HG02981 (cell line): ENCODE data around the gene SALL1.

Experiments used
- ATAC-seq: cut with Tn5 transposase; IDR thresholded peaks from one replicate; pipeline ENCODE4 v1.9.1; 2021; ENCODE audit warnings: mild to moderate bottlenecking, moderate library complexity; ENCODE audit not compliant: unreplicated experiment

The SALL1 gene

GRCh38 chr16:51157698-51158097 lies 6.6 kb upstream of the SALL1 start:
- ATAC-seq, result no peak

DNA sequence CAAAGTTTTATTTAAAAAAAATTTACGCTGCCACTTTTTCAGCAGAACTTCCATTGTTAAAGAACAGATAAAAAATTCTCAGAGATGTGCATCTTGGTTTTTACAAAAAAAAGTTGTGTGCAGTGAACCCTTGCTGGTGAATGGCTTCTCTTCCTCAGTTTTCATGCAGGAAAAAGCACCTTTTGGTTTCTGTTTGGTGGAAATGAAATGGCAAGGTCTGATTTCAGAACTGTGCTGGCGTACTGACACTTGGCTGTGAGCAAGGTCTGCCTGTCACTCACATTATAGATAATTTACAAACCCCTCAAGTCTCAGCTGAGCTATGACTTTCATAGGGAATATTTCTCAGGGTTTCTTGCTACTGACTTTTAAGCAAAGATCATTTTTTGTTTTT lies 5.7 kb upstream of the SALL1 start:
- ATAC-seq, result no peak

- no peak for ATAC-seq
Measured at GRCh38 chr16:51155820-51156806, 5.0 kb upstream of the SALL1 start.

DNA sequence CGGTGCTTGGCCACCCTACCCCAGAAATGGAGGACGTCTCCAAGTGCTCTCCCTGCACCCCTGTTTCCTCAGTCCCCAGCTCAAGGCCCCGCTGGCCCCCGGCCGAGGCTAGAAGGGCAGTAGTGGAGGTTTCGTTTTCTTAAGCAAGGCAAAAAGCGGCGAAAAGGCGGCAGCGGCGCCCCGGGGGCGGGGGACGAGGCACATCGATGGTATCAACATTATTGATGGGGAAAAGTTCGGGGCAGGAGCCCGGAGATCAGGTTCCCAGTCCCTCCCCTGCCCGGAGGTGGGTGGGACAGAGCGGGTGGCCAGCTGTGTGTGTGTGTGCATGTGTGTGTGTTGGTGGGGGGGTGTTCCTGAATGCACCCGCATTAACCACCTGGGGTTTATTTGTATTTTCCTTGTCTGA lies 4.1 kb upstream of the SALL1 start:
- no peak for ATAC-seq

DNA sequence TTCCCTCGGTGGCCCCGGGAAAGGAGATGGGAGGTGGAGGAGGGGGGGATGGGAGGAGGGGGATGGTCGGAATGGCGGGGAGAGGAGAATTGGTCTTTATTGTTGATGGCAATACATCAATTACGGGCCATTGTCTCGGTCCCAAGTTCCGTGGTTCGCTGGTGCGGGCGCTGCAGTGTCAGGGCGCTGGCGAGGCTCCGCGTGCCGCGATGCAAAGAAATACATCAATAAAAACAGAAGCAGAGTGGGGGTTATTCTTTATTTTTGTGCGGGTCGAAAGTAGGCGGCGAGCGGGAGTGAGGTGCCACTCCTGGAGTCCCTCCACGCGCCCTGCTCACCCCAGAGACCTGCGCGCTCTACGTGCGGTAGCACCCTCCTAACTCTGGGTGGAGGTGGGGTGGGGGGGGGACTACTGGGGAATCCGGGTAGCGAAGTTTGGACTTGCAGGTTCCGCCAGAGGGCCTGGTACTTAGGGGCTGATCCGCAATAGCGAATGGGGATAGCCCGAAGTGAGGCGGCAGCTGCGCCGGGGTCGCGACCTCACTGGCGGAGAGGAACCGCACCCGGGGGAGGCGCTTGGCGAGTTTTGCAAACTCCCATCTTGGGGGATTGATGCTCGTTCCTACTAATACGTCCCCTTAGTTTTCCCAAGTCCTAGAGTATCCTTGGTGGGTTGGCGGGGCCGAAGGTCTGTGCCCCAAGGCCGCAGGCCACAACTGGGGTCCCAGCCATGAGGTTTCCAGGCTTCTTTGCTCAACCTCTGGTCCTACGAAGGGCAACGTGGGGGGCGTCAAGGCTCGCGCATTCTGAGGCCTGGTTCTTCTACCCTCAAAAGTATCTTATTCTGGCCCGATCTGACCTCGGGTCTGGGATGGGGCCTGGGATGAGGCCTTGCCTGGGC lies 3.5 kb upstream of the SALL1 start:
- ATAC-seq, result no peak

- no peak for ATAC-seq
Measured at GRCh38 chr16:51153577-51154031, 2.5 kb upstream of the SALL1 start.

- ATAC-seq, result no peak
Measured at GRCh38 chr16:51152691-51153576, 1.9 kb upstream of the SALL1 start.

- no peak for ATAC-seq
Measured at GRCh38 chr16:51151961-51152663, 1.0 kb upstream of the SALL1 start.

DNA sequence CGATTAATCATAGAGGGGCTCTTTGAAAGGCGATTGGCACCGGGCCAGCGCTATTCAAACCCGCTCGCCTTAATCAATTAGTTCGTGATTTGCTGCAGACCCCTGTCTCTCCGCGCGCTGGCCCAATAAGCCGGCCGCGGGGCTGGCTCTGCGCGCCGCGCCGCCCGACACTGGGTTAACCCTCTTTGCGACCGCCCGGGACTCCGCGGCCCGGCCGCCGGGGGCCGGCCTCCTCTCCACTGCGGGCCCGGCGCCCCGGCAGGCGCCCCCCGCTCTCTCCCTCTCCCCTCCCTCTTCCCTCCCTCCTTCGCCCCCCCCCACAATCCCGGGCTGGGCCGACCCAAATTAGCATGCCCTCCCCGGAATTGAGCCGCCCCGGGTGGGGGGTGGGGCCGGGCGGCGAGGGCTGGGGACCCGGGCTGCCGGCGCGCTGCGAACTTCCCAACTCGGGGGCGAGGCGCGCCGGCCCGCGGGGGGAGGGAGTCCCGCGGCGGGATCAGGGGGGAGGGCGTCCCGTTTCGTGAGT lies 428 bp upstream of the SALL1 start:
- no peak for ATAC-seq

DNA sequence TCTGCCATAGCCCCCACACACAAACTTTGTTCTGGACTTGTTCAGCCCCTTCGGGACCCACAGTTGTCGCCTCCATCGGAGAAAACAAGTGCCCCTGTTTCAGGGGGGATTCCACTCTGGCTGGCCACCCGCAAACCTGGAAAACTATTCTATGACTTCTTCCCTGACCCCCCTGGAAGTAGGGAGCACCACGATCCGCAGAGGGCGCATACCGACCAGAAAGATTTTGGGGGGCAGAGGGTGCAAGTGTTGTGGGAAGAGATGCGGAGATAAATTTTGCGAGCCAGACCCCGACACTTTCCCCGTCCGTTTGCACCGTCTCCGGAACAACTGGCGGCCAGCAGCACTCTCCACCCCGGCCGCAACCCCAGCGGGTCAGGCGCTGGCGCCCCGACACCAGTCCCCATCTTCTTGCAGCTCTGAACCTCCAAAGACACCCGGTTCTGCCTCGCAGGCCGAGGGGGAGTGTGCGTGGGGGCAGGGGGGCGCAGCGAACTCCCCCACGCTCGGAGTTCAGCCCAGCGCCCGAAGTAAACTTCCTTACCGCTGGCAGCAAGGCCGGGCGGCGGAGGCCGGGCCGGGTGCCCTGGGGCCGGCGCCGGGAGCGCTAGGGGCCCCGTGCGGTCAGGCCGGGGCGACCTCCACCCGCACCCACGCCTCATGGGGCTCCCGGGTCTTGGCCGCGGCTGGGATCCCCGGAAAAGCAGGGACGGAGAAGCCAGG lies 744 bp downstream of the SALL1 start:
- ATAC-seq, result no peak

GRCh38 chr16:51149721-51150164 lies 1.3 kb downstream of the SALL1 start:
- no peak for ATAC-seq

DNA sequence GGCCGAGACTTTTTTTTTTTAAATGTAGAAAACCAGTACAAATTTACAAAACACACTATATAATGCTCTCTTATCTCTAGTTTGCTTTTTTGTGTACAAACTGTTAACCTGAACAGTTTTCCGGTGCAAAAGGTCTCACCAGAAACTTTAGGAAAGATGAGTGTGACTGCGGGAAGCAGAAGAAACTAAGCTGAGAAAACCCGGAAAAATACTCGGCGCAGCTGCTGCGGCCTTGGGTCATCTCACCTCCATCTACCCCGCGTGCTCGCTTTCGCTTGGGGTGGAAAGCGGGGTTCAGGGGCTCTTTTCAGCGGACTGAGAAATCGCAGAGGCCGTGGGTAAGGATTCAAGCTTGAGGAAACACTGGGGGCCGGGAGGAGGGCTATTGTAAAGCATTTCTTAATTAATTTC lies 1.8 kb downstream of the SALL1 start:
- ATAC-seq, result no peak

GRCh38 chr16:51148678-51149228 lies 2.3 kb downstream of the SALL1 start:
- no peak for ATAC-seq

- ATAC-seq, result no peak
Measured at GRCh38 chr16:51147776-51148677, 3.0 kb downstream of the SALL1 start.

DNA sequence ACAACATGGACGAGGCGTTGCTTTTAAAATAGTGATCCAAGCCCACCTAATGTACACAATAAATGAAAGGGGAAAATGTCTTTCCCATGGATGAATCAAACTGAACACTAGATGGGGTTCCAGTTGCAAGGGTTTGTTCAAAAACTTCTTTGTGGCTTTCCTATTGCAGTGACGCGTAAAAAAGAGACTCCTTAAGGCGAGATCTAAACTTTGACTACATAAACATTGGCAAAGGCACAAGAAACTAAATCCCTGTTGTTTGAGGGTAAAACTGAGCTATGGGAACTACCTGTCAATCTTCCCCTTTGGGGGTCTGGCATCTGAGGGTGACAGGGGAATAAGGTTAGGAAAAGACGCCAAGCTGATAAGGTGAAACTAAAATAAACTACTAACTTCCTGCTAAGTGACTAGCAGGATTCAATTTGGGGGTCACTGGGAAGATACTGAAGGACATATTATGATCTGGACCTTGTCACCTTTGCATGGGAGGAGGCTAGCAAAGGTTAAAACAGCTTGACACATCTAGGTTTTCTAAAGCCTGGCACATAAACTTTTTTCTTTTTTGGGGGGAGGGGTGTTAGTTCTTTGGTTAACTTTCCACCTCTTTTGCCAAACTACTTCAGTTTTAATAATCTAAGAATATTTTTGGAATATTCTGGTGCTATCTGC lies 4.7 kb downstream of the SALL1 start:
- ATAC-seq, result no peak

- no peak for ATAC-seq
Measured at GRCh38 chr16:51144203-51144602, 6.9 kb downstream of the SALL1 start.
